GM20000 (cell line): ENCODE data around the gene RBFOX2.

ENCODE experiments used
- DNase-seq: peaks from one replicate; pipeline ENCODE4 v3.0.0; 2012; ENCODE audit warnings: low spot score
- TF ChIP-seq, protein P1 (sequence below): IDR thresholded peaks from 2 replicates; pipeline ENCODE4 v1.5.1; 2012; ENCODE audit warnings: mild to moderate bottlenecking, control low read depth; ENCODE audit errors: extremely low read depth, missing control alignments

The RBFOX2 gene

GRCh38 chr22:35961480-35962295 lies 66.9 kb downstream of the RBFOX2 start:
- no peak for DNase-seq
- TF ChIP-seq, protein P1, sequence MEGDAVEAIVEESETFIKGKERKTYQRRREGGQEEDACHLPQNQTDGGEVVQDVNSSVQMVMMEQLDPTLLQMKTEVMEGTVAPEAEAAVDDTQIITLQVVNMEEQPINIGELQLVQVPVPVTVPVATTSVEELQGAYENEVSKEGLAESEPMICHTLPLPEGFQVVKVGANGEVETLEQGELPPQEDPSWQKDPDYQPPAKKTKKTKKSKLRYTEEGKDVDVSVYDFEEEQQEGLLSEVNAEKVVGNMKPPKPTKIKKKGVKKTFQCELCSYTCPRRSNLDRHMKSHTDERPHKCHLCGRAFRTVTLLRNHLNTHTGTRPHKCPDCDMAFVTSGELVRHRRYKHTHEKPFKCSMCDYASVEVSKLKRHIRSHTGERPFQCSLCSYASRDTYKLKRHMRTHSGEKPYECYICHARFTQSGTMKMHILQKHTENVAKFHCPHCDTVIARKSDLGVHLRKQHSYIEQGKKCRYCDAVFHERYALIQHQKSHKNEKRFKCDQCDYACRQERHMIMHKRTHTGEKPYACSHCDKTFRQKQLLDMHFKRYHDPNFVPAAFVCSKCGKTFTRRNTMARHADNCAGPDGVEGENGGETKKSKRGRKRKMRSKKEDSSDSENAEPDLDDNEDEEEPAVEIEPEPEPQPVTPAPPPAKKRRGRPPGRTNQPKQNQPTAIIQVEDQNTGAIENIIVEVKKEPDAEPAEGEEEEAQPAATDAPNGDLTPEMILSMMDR = no peak

DNA sequence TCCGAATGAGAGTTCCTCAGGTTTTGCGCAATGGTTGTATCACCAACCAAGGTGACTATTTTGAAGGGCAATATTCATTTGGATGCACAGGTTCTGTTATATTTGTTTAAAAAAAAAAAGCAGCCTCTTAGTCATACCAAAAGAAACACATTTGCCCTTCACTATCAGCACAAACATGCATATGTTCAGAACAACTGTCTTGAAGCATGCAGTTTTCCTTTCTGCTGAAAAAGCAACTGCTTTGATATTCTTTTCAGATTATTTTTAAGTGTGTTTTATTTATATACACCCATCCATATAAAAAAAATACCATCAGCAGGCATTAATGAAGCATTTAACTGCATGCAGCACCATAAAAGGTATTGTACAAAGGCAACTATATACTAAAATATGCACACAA lies 67.8 kb downstream of the RBFOX2 start:
- DNase-seq = no peak
- TF ChIP-seq, protein P1 = no peak

DNA sequence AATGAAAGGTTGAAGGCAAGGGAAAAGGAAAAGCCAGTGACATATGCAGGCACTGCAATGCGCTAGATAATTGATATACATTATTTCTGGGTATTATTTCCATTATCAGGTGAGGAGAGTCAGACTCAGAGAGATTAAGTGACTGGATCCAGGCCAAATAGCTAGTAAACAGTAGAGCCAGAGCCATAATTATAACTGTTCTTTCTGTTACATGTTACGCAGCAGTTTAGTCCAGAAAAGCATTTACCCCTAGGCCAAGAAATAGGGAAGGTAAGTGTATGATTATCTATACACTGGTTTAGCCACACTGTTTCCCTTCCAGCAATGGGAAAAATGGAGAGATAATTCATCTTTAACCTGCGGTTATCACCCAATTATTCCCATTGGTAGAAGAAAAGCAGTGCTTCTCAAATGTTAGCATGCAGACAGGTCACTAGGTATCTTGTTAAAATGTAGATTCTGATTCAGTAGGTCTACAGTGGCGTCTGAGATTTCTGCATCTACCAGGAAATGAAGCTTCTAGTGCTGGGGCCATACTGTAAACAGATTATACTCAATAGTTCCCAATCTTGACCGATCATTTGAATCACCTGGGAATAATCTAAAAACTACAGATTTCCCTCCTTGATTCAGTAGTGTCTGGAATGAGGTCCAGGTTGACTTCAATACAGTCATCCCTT lies 69.4 kb downstream of the RBFOX2 start:
- DNase-seq = no peak
- TF ChIP-seq, protein P1 = no peak

DNA sequence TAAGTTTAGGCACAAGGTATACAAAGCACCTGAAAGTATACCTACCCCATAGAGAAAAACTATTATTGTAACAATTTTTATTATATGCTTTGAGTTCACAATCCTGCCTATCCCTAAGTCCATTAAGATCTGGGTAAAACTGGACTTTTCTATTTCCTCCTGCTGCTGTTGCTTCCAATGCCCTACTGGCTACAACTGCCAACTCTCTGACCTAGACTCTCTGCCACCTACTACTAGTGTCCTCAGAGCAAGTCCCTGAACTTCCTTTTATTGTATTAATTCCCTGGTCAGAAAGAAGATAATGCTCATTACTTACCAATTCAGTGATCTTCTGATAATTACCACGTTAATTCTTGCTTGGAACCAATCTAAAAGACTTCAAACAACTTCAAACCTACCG lies 70.3 kb downstream of the RBFOX2 start:
- no peak for DNase-seq
- TF ChIP-seq, protein P1 = no peak

DNA sequence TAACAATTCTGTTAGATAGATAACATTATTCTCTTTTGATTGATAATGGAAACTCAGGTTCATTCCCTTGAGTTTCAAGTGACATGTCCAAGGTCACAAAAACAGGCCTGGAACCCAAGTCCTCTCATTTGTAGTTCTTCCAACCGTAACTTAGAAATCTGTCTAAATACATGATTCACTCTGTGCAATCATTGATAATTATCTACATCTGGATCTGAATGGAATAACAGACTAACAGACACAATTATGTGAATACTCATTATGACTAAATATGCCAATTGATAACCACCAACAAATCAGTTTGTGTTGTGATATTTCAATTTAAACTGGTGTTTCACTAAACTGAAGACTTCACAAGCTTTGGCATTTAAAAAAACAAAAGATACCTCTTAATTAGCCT lies 71.0 kb downstream of the RBFOX2 start:
- TF ChIP-seq, protein P1 = no peak
- DNase-seq = no peak

- no peak for DNase-seq
Observed at GRCh38 chr22:35956850-35957249, 71.8 kb downstream of the RBFOX2 start.

GRCh38 chr22:35955546-35955945 lies 73.1 kb downstream of the RBFOX2 start:
- TF ChIP-seq, protein P1 = no peak
- no peak for DNase-seq

More at GRCh38 chr22:35956850-35957249, 71.8 kb downstream of the RBFOX2 start:
- TF ChIP-seq, protein P1 = no peak
